AG09319 (cell line): ENCODE measurements around the gene LSM7.

Source experiments
- DNase-seq: peaks from one replicate; pipeline ENCODE4 v3.0.0-alpha.2; 2010; ENCODE audit warnings: low read depth; ENCODE audit errors: extremely low read depth
- CTCF ChIP-seq: IDR thresholded peaks from 2 replicates; pipeline ENCODE4 v1.5.1; 2011; ENCODE audit warnings: low read depth, mild to moderate bottlenecking, inconsistent platforms, low read length, moderate library complexity

Gene LSM7

GRCh38 chr19:2340496-2341243 lies 12.3 kb upstream of the LSM7 start:
- TF ChIP-seq CTCF, result no peak
- DNase-seq, result no peak

GRCh38 chr19:2339644-2340310 lies 11.4 kb upstream of the LSM7 start:
- no peak for TF ChIP-seq CTCF

GRCh38 chr19:2338751-2339643 lies 10.6 kb upstream of the LSM7 start:
- TF ChIP-seq CTCF, result no peak
- DNase-seq, result no peak

More at GRCh38 chr19:2339644-2340310, 11.4 kb upstream of the LSM7 start:
- no peak for DNase-seq

GRCh38 chr19:2338055-2338615 lies 9.7 kb upstream of the LSM7 start:
- DNase-seq, result no peak
- no peak for TF ChIP-seq CTCF

- TF ChIP-seq CTCF, result no peak; the same call in 1 of the 2 replicates
- no peak for DNase-seq
Measured at GRCh38 chr19:2337329-2337707, 8.9 kb upstream of the LSM7 start.

- DNase-seq, result no peak
- TF ChIP-seq CTCF, result no peak
Measured at GRCh38 chr19:2336528-2337328, 8.3 kb upstream of the LSM7 start.
